Measurements from ENCODE around the gene TNFSF12. TPM values are rescaled to one million over a fixed set of nuclear protein-coding genes. Genes with fewer than 3 reads are reported as not detected.
A peak's percentile ranks its signal among the peaks of the same experiment; 100 is the strongest.

The TNFSF12 gene
- total RNA-seq, 1 experiment from 2014 or later: 8.1 TPM

DNA sequence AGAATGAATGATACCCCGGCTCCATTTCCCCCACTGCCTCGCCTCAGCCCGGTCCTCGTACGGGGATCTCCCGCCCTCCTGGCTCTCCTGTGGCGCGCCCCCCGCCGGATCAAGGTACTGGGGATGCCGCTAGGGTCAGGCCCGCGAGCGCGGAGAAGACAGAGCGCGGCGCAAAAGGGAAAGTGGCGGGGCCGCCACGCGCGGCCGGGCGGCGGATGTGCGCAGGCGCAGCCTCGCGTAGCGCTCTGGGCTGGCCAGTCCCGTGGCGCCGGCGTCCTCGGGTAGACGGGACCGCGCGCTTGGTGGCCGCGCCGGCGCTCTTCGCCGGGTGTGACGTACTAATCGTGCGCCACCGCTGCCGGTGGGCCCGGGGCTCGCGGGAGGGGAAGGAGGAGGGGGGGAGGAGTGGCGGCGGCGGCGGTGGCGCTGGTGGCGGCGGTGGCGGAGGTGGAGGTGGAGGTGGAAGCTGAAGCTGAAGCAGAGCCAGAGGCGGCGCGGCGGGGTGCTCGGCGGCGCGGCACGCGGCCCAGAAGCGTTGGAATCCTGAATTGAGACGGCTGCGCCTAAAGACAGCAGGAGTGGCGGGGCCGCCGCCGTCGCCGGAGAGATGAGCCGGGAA, 12.8 kb downstream of the TNFSF12 start, which contains the start of gene SENP3:
SENP3 (plus strand) TSS at position 331 of the 619 bp plus-strand sequence. CDS start 1,158 bp downstream, outside the sequence.
- peaks cover 49% of the 10 kb centered on the region for H3K4me1 Mint-ChIP-seq
- CTCF ChIA-PET: interaction anchor here (1.0 to 3.6 kb wide), 19 partner anchors 9 to 516 kb away, joined by 3 to 79 read pairs (median 12); partner anchors contain the start of genes ACAP1, CD68, CHRNB1 and FXR2
- H3K9me3 Mint-ChIP-seq: no peaks in the 10 kb centered on the region
- POLR2A ChIA-PET: interaction anchor here (1.0 to 1.8 kb wide), 5 partner anchors 10 to 126 kb away, joined by 3 to 8 read pairs (median 4); partner anchors contain the start of genes MPDU1, SOX15, TP53 and WRAP53
- TF ChIP-seq, protein P1, sequence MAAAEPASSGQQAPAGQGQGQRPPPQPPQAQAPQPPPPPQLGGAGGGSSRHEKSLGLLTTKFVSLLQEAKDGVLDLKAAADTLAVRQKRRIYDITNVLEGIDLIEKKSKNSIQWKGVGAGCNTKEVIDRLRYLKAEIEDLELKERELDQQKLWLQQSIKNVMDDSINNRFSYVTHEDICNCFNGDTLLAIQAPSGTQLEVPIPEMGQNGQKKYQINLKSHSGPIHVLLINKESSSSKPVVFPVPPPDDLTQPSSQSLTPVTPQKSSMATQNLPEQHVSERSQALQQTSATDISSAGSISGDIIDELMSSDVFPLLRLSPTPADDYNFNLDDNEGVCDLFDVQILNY (CRISPR knock-in tag; IDR thresholded peaks at IDR 0.05): peak; percentile 88
- 0 out of 2 replicates have a peak, but pooled peaks have one; percentile 16 for TF ChIP-seq ZNF416 (CRISPR knock-in tag; IDR thresholded peaks at IDR 0.05)
- TF ChIP-seq ZBTB21 (CRISPR knock-in tag; IDR thresholded peaks at IDR 0.05; ENCODE audit: borderline replicate concordance): peak; percentile 25; the same call in 1 of the 2 replicates
- no peak for TF ChIP-seq ZNF263 (CRISPR knock-in tag; IDR thresholded peaks at IDR 0.05; ENCODE audit: low read depth)
- TF ChIP-seq, protein P2, sequence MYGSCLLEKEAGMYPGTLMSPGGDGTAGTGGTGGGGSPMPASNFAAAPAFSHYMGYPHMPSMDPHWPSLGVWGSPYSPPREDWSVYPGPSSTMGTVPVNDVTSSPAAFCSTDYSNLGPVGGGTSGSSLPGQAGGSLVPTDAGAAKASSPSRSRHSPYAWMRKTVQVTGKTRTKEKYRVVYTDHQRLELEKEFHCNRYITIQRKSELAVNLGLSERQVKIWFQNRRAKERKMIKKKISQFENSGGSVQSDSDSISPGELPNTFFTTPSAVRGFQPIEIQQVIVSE (CRISPR knock-in tag; IDR thresholded peaks at IDR 0.05; ENCODE audit: borderline replicate concordance): no peak
- TF ChIP-seq CREM (CRISPR knock-in tag; IDR thresholded peaks at IDR 0.05): peak; percentile 94
- no peak for TF ChIP-seq JAZF1 (CRISPR knock-in tag; IDR thresholded peaks at IDR 0.05)
- TF ChIP-seq FOXK1 (CRISPR knock-in tag; IDR thresholded peaks at IDR 0.05): peak; percentile 48; the same call in 1 of the 2 replicates
- TF ChIP-seq ETV6 (CRISPR knock-in tag; IDR thresholded peaks at IDR 0.05): peak; percentile 63; the same call in 1 of the 2 replicates
- TF ChIP-seq, protein P3, sequence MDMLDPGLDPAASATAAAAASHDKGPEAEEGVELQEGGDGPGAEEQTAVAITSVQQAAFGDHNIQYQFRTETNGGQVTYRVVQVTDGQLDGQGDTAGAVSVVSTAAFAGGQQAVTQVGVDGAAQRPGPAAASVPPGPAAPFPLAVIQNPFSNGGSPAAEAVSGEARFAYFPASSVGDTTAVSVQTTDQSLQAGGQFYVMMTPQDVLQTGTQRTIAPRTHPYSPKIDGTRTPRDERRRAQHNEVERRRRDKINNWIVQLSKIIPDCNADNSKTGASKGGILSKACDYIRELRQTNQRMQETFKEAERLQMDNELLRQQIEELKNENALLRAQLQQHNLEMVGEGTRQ (CRISPR knock-in tag; IDR thresholded peaks at IDR 0.05): peak; percentile 49
- TF ChIP-seq, protein P4, sequence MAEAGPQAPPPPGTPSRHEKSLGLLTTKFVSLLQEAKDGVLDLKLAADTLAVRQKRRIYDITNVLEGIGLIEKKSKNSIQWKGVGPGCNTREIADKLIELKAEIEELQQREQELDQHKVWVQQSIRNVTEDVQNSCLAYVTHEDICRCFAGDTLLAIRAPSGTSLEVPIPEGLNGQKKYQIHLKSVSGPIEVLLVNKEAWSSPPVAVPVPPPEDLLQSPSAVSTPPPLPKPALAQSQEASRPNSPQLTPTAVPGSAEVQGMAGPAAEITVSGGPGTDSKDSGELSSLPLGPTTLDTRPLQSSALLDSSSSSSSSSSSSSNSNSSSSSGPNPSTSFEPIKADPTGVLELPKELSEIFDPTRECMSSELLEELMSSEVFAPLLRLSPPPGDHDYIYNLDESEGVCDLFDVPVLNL (CRISPR knock-in tag; IDR thresholded peaks at IDR 0.05; ENCODE audit: borderline replicate concordance, low read depth): 0 out of 2 replicates have a peak, but pooled peaks have one; percentile 32
- peak within 1 kb of the TSS; percentile 97 for H3K27ac Mint-ChIP-seq
- peaks cover 25% of the 10 kb centered on the region for H3K36me3 Mint-ChIP-seq
- ATAC-seq (peak; percentile 25), DNase-seq (ENCODE audit: low spot score) (peak; percentile 89)
- no peaks in the 10 kb centered on the region for H3K27me3 Mint-ChIP-seq (ENCODE audit: low read depth)
- peak within 1 kb of the TSS; percentile 94 for H3K4me3 Mint-ChIP-seq

DNA sequence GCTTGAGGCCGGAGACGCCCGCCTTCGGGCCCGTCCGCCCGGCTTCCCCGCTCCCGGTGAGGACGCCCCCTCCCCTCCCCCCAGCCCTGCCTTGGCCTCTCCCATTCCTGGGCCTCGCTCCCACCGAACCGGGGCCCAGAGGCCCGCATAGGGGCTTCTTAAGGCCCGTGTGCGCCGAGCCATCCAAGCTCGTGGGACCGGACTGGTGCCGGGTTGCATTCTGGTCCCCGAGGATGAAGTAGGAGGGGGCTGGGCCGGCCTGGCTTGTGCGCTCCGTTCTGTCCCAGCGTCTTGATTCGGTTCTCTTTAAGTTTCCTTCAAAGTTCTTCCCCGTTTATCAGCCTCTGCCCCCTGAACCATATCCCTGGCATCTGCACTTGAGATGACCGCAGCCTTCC, 13.3 kb downstream of the TNFSF12 start:
- Mint-ChIP-seq H3K36me3 (peaks cover 30% of the 10 kb centered on the region), H3K27ac (peak overlapping the region; percentile 87), H3K27me3 (ENCODE audit: low read depth) (no peaks in the 10 kb centered on the region), H3K4me1 (peaks cover 45% of the 10 kb centered on the region), H3K9me3 (no peaks in the 10 kb centered on the region), H3K4me3 (peak overlapping the region; percentile 94)
- ChIA-PET POLR2A (interaction anchor here (1.0 to 1.4 kb wide), 3 partner anchors 9 to 27 kb away, joined by 3 to 4 read pairs (median 3); partner anchors contain the start of genes MPDU1 and SOX15), CTCF (interaction anchor here (1.0 to 3.6 kb wide), 6 partner anchors 10 to 206 kb away, joined by 3 to 79 read pairs (median 16); partner anchors contain the start of genes TMEM102, TMEM256, TP53 and WRAP53)
- ATAC-seq: no peak
- no peak for DNase-seq (ENCODE audit: low spot score)
- TF ChIP-seq, protein P5, sequence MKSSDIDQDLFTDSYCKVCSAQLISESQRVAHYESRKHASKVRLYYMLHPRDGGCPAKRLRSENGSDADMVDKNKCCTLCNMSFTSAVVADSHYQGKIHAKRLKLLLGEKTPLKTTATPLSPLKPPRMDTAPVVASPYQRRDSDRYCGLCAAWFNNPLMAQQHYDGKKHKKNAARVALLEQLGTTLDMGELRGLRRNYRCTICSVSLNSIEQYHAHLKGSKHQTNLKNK (CRISPR knock-in tag; IDR thresholded peaks at IDR 0.05): no peak
- TF ChIP-seq, protein P6, sequence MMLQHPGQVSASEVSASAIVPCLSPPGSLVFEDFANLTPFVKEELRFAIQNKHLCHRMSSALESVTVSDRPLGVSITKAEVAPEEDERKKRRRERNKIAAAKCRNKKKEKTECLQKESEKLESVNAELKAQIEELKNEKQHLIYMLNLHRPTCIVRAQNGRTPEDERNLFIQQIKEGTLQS (CRISPR knock-in tag; conservative IDR thresholded peaks at IDR 0.05): no peak
- TF ChIP-seq RELA (CRISPR knock-in tag; IDR thresholded peaks at IDR 0.05; ENCODE audit: borderline replicate concordance): 0 out of 2 replicates have a peak, but pooled peaks have one; percentile 55

All from WTC11 (cell line).